B cell (primary cell): ENCODE results near the gene TUBGCP2. TPM values are rescaled to one million over a fixed set of nuclear protein-coding genes. Genes with fewer than 3 reads are reported as not detected.

ENCODE experiments used
- ATAC-seq: fragments of 200-7000 bp; cut with Tn5 transposase; one replicate; pipeline ENCODE4 v1.10.0; 2021; ENCODE audit warnings: low read depth, mild to moderate bottlenecking, moderate number of reproducible peaks, moderate library complexity
- CTCF ChIA-PET: fragments of 350-600 bp; sonication (Branson Sonifier 250); formaldehyde crosslinking; loops from one replicate; lab custom pipeline; 2021; ENCODE audit warnings: antibody characterized with exemption, inconsistent platforms; lab: Charles Lee
- POLR2A ChIA-PET: fragments of 350-600 bp; sonication (Branson Sonifier 250); formaldehyde crosslinking; loops from one replicate; lab custom pipeline; 2021; ENCODE audit warnings: antibody characterized with exemption; lab: Charles Lee
- DNase-seq: peaks from one replicate; pipeline ENCODE4 v3.0.0; 2013
- H2AFZ ChIP-seq: 2 replicates; pipeline ENCODE4 v1.6.1; 2012; ENCODE audit warnings: mild to moderate bottlenecking, low read depth, low read length; ENCODE audit not compliant: insufficient read depth, poor library complexity, severe bottlenecking
- H3K27ac ChIP-seq, 2 donors: 1 replicate in 1 of 2; 2 replicates in 1 of 2; pipeline ENCODE4 v1.5.1; 2012 to 2013; ENCODE audit warnings: low read length in 2 of 2, mild to moderate bottlenecking in 2 of 2, moderate library complexity in 1 of 2
- H3K27me3 ChIP-seq, 4 experiments: fragments of 200-600 bp in 1 of 4; sonication (generic) in 1 of 4; replicated peaks in 1 of 4; 1 replicate in 2 of 4; 2 replicates in 2 of 4; pipeline versions ENCODE4 v1.6.1 to v1.7.0; 2013 to 2016; ENCODE audit warnings: low read length in 3 of 4, mild to moderate bottlenecking in 2 of 4, mixed read lengths in 1 of 4, moderate library complexity in 1 of 4; ENCODE audit not compliant: insufficient read depth in 4 of 4, control insufficient read depth in 3 of 4; ENCODE audit errors: control extremely low read depth in 1 of 4
- H3K36me3 ChIP-seq, 2 experiments: replicated peaks in 1 of 2; 1 replicate in 1 of 2; 2 replicates in 1 of 2; pipeline versions ENCODE4 v1.6.1 to v1.7.1; 2013; ENCODE audit warnings: low read length in 1 of 2; ENCODE audit not compliant: insufficient read depth in 2 of 2, control insufficient read depth in 1 of 2; ENCODE audit errors: control extremely low read depth in 1 of 2, extremely low read depth in 1 of 2
- H3K4me1 ChIP-seq, 2 donors: fragments of 200-600 bp in 1 of 2; sonication (generic) in 1 of 2; 1 replicate in 1 of 2; 2 replicates in 1 of 2; pipeline versions ENCODE4 v1.5.1 to v1.6.1; 2013 to 2017; ENCODE audit warnings: low read length in 2 of 2; ENCODE audit not compliant: control insufficient read depth in 2 of 2, insufficient read depth in 2 of 2
- H3K4me2 ChIP-seq: replicated peaks from 2 replicates; pipeline ENCODE3; 2012; ENCODE audit warnings: mild to moderate bottlenecking, low read depth, low read length; ENCODE audit not compliant: poor library complexity, severe bottlenecking
- H3K4me3 ChIP-seq, 5 experiments: fragments of 200-600 bp in 1 of 5; sonication (generic) in 1 of 5; 1 replicate in 3 of 5; 2 replicates in 2 of 5; pipeline versions ENCODE4 v1.5.1 to v1.7.0; 2011 to 2016; ENCODE audit warnings: low read length in 4 of 5, mild to moderate bottlenecking in 4 of 5, low read depth in 2 of 5, control low read depth in 1 of 5, moderate library complexity in 1 of 5; ENCODE audit not compliant: insufficient read depth in 1 of 5; ENCODE audit errors: control extremely low read depth in 1 of 5, extremely low read depth in 1 of 5
- H3K79me2 ChIP-seq: fragments of 200-600 bp; sonication (generic); one replicate; pipeline ENCODE4 v1.6.0; 2016; ENCODE audit warnings: low read length; ENCODE audit not compliant: control insufficient read depth, insufficient read depth
- H3K9ac ChIP-seq: fragments of 200-600 bp; sonication (generic); 2 replicates; pipeline ENCODE4 v1.6.1; 2017; ENCODE audit warnings: mild to moderate bottlenecking, low read length, moderate library complexity
- H3K9me3 ChIP-seq, 3 donors: one replicate each; pipeline versions ENCODE4 v1.6.1 to v1.7.1; 2013; ENCODE audit warnings: low read length in 2 of 3; ENCODE audit not compliant: control insufficient read depth in 2 of 3, insufficient read depth in 1 of 3; ENCODE audit errors: control extremely low read depth in 1 of 3
- H4K20me1 ChIP-seq: 2 replicates; pipeline ENCODE4 v1.6.0; 2012; ENCODE audit warnings: mild to moderate bottlenecking, low read length; ENCODE audit not compliant: insufficient read depth, control insufficient read depth, poor library complexity, severe bottlenecking
- H3K27ac Mint-ChIP-seq: one replicate; pipeline ENCODE4 v1.8.0; 2021; ENCODE audit warnings: mixed read lengths
- H3K27me3 Mint-ChIP-seq: one replicate; pipeline ENCODE4 v1.8.0; 2021; ENCODE audit warnings: mixed read lengths
- H3K4me1 Mint-ChIP-seq: one replicate; pipeline ENCODE4 v1.8.0; 2021; ENCODE audit warnings: mixed read lengths
- H3K4me3 Mint-ChIP-seq: one replicate; pipeline ENCODE4 v1.8.0; 2021; ENCODE audit warnings: mixed read lengths
- H3K9me3 Mint-ChIP-seq: one replicate; pipeline ENCODE4 v1.8.0; 2022; ENCODE audit warnings: mixed read lengths; ENCODE audit not compliant: insufficient read depth
- EZH2 ChIP-seq: IDR thresholded peaks from 2 replicates; pipeline ENCODE4 v1.6.1; 2012; ENCODE audit warnings: borderline replicate concordance, low read depth, mild to moderate bottlenecking, moderate library complexity, low read length; ENCODE audit not compliant: insufficient read depth, poor library complexity, severe bottlenecking
- WGBS: methylation state at CpG from one replicate; pipeline ENCODE4 v1.1.5; 2013; ENCODE audit warnings: missing lambda C conversion rate; ENCODE audit not compliant: insufficient coverage; 5-methylcytosine and 5-hydroxymethylcytosine counted together
- intact Hi-C: fragments of 100-400 bp; cut with micrococcal nuclease; formaldehyde crosslinking; loops from one replicate; pipeline ENCODE4 v1.10.0; 2022
- polyA plus RNA-seq: library from polyadenylated mRNA; depleted of rRNA; stranded (reverse); fragments of >200 nt; gene quantifications from 2 replicates; pipeline ENCODE4 v1.2.3, GENCODE V29; 2012
- total RNA-seq, 2 donors: library from RNA; stranded (reverse); fragments of 120-200 nt in 1 of 2; gene quantifications; 1 replicate in 1 of 2; 2 replicates in 1 of 2; pipeline versions ENCODE4 v1.2.3 to v1.2.4, GENCODE V29; 2013 to 2022
- TF ChIP-seq, protein P1 (sequence below): fragments of 200-600 bp; IDR thresholded peaks from one replicate; pipeline ENCODE4 v1.8.0; 2022; ENCODE audit warnings: antibody characterized with exemption, mild to moderate bottlenecking

Gene TUBGCP2
- total and polyA plus RNA-seq, 2 donors (not counting 1 experiment from before 2014, with no cell fraction given): 50.3 to 90.3 TPM

DNA sequence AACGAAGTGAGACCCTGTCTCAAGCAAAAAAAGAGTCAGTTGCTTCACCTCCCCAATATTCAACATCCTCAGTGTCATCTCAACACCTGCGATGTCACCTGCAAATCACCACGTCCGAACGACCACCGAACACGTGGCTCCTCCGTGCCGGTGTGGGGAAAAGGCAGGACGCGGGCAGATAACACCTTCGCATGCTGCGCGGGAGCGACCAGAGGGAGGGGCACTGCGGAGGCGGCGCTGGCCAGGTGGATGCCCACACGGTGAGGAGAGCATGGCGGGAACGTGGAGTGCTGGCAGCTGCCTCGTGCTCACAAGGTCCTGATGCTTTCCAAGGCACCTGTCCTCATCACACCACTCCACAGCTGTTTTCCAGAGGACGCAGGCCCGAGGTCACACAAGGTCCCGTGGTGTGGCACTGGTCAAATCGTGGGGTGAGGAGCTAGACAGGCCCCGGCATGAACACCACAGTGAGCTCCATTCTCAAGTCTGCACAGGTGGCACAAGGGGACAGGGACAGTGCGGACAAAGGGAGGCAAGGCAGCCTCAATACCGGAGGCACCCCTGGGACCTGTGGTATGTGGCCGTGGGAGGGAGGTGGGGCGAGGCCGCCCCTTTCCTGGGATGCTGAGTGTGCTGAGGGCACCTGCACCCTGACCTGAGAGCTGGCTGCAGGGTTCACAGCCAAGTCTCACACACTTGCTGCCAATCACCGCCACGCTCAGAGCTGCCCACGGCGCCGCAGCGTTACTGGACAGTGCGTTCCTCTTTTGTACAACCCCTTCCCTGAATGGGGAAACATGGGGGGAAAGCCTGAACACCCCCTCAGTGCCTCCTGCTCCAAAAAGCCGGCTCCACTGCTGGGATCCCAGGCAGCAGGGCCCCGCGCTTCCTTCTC is 13.0 kb downstream of the TUBGCP2 start:
- Mint-ChIP-seq H3K27me3 (no peaks in the 10 kb centered on the region), H3K4me1 (no peaks in the 10 kb centered on the region), H3K4me3 (no peak overlapping the region), H3K27ac (no peak overlapping the region), H3K9me3 (no peaks in the 10 kb centered on the region)
- Histone ChIP-seq H3K4me1 (no peaks in the 10 kb centered on the region), H3K4me2 (no peak overlapping the region), H4K20me1 (peaks cover 16% of the 10 kb centered on the region), H2AFZ (no peak overlapping the region), H3K4me3 (no peak overlapping the region), H3K79me2 (no peaks in the 10 kb centered on the region), H3K9ac (no peak overlapping the region), H3K36me3 (peaks cover 0 to 80% of the 10 kb centered on the region in 2 experiments), H3K27ac (no peak overlapping the region), H3K27me3 (no peaks in the 10 kb centered on the region), H3K9me3 (no peaks in the 10 kb centered on the region)
- TF ChIP-seq, protein P1, sequence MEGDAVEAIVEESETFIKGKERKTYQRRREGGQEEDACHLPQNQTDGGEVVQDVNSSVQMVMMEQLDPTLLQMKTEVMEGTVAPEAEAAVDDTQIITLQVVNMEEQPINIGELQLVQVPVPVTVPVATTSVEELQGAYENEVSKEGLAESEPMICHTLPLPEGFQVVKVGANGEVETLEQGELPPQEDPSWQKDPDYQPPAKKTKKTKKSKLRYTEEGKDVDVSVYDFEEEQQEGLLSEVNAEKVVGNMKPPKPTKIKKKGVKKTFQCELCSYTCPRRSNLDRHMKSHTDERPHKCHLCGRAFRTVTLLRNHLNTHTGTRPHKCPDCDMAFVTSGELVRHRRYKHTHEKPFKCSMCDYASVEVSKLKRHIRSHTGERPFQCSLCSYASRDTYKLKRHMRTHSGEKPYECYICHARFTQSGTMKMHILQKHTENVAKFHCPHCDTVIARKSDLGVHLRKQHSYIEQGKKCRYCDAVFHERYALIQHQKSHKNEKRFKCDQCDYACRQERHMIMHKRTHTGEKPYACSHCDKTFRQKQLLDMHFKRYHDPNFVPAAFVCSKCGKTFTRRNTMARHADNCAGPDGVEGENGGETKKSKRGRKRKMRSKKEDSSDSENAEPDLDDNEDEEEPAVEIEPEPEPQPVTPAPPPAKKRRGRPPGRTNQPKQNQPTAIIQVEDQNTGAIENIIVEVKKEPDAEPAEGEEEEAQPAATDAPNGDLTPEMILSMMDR: no peak
- TF ChIP-seq EZH2: no peak
- ChIA-PET CTCF (no interaction called here), POLR2A (no interaction called here)
- DNase-seq (no peak), ATAC-seq (no peak)
- intact Hi-C loops: no loop called here
- WGBS: 98% methylated on average over 30 of the region's 42 CpGs

DNA sequence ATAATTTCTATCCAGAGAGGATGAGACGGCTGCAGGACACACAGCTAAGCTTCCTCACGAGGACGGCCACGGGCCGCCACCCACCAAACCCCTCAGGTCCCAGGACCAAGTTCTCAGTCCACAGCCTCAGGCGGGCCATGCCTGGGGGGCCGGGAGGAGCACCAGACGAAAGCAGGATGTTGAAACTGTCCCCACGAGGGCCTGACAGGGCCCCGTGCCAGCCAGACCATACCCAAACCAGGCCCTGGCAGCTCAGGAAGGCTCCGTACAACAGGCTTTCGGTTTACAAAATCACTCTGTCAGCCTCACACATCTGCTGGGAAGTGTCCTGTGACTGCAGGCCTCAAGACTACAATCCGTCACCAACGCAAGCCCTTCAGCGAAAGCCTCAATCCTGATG is 14.5 kb downstream of the TUBGCP2 start:
- 96% methylated on average over 15 of the region's 15 CpGs for WGBS
- ChIA-PET CTCF (no interaction called here), POLR2A (no interaction called here)
- Histone ChIP-seq H3K4me3 (no peak overlapping the region), H3K36me3 (peaks cover 1 to 78% of the 10 kb centered on the region in 2 experiments), H4K20me1 (peaks cover 16% of the 10 kb centered on the region), H3K27ac (no peak overlapping the region), H3K79me2 (no peaks in the 10 kb centered on the region), H3K9ac (no peak overlapping the region), H3K9me3 (no peaks in the 10 kb centered on the region), H3K4me1 (no peaks in the 10 kb centered on the region), H2AFZ (no peak overlapping the region), H3K4me2 (no peak overlapping the region), H3K27me3 (no peaks in the 10 kb centered on the region)
- TF ChIP-seq, protein P1: no peak
- no peak for TF ChIP-seq EZH2
- no peaks in the 10 kb centered on the region for H3K9me3 Mint-ChIP-seq
- intact Hi-C loops: no loop called here
- ATAC-seq (no peak), DNase-seq (no peak)
- H3K27ac Mint-ChIP-seq: no peak overlapping the region
- H3K4me3 Mint-ChIP-seq: no peak overlapping the region
- H3K4me1 Mint-ChIP-seq: no peaks in the 10 kb centered on the region
- no peaks in the 10 kb centered on the region for H3K27me3 Mint-ChIP-seq
